ENCODE data around the gene DNAAF5.
"Not testable (repeated sequence)": the region's sequence is repeated elsewhere in the genome, so short reads cannot be mapped to it uniquely, and the experiment has no call there.

The DNAAF5 gene

DNA sequence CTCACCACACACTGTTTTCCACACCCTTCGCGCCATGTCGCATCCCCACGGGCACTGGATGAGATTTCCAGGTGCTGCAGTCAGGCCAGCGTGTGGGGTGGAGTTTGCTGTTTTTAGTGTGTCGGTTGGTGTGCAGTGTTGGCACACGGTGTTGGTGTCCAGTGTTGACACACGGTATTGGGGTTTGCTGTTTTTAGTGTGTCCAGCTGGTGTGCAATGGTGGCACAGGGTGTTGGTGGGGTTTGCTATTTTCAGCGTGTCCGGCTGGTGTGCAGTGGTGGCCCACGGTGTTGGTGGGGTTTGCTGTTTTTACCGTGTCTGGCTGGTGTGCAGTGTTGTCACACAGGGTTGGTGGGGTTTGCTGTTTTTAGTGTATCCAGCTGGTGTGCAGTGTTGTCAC is 20.7 kb downstream of the DNAAF5 start:
- DNase-seq (ENCODE audit: low read depth) = no peak

DNA sequence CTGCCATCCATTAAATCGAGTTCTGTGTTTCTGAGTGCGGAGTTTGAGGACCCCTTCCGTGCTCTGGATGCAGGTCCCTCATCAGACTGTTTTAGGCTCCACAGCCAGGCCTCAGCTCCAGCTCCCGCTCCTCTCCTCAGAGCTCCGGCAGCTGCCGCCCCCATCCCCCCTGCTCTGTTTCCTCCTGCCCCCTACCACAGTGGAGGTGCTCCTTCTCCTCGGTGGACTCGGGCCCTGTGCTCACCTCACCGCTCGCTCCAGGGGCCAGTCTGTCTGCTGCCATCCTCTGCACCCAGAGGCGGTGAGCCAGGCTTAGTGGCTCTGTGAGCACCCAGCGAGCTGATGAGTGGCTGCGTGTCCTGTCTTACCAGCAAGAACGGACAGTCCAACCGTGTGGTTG is 21.9 kb downstream of the DNAAF5 start:
- DNase-seq (ENCODE audit: low read depth) = no peak

DNA sequence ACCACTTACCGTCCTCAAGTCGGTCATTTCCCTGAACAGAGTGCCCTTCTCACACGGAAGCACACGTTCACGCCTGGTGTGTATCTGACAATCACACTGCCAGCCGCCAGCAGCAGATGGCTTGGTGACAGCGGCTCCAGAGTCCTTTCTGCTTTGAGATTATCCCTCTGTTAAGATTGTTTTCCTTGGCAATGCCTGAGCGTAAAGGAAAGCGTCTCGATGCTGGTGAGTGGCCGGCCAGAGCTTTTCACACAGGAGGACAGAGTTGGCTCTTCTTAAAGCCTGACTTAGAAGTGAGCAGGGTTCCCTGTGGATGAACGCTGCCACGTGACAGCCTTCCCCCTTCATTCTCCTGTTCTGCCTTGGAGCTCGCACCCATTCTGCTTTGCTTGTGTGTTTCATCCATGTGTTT is 22.6 kb downstream of the DNAAF5 start:
- no peak for DNase-seq (ENCODE audit: low read depth)

DNA sequence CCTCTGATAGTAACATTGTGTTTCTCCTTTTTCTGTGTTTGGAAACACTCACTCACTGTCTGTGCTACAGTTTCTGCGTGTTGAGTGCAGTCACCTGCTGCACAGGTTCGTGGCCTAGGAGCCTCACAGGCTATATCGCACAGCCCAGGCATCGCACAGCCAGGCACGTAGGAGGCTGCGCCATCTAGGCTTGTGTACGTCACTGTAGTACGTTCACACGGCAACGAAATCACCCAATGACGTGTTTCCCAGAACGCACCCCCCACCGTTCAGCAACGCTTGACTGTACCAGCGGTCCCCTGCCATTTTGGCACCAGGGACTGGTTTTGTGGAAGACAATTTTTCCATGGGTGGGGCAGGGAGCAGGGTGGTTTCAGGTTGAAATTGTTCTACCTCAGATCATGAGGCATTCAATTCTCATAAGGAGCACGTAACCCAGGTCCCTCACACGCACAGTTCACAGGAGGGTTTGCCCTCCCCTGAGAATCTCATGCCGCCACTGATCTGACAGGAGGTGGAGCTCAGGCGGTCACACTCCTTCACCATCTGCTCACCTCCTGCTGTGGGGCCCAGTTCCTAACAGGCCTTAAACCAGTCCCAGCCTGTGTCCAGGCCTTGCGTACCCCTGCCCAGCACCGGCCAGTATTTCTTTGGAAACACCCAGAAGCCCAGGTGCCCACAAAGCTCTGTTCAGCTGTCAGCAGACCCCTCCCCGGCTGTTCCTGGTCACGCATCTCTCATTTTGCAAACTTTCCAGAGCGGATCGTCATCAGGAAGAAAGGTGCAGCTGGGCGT is 23.8 kb downstream of the DNAAF5 start:
- DNase-seq (ENCODE audit: low read depth) = no peak

DNA sequence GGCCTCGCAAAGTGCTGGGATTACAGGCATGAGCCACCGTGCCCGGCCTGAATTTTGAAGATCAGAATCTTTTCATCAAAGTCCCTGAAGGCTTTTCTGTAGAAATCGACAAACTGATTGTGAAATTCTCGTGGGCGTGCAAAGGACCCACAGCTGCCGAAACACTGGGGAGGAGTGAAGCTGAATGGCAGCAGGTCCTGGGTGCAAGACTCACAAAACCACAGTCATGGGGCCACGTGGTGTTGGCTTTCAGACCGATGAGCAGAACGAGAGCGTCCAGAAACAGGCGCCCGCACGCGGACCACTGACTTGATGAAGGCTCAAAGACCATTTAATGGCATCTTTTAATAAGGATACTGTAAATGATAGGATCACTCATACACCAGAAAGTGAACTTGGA is 25.3 kb downstream of the DNAAF5 start:
- DNase-seq (ENCODE audit: low read depth) = no peak

DNA sequence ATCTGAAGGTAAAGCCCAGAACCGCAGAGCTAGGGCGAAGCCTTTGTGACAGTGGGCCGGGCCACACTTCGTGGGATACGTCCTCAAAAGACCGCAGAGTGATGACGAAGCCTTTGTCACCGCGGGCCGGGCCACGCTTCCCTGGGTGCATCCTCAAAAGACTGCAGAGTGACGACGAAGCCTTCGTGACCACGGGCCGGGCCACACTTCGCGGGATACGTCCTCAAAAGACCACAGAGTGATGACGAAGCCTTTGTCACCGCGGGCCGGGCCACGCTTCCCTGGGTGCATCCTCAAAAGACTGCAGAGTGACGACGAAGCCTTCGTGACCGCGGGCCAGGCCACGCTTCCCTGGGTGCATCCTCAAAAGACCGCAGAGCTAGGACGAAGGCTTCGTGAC is 25.8 kb downstream of the DNAAF5 start:
- DNase-seq (ENCODE audit: low read depth) = not testable (repeated sequence)

DNA sequence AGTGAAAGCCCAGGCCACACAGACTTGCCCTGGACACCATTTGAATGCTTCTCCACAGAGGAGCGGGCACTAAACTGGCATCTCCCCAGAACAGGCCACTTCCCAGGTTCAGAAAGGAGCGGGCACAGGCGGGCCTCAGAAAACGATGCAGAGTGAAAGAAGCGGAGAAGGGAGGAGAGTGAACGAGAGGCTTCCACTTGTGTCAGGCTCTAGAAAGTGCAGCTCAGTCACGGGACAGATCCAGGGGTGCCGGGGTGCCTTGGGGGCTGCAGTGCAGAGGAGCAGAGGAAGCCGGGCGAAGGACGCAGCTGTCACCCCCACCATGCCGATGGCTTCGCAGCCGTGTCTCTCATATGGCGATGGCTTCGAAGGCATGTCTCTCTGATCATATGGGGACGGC is 26.7 kb downstream of the DNAAF5 start:
- DNase-seq (ENCODE audit: low read depth) = no peak

DNA sequence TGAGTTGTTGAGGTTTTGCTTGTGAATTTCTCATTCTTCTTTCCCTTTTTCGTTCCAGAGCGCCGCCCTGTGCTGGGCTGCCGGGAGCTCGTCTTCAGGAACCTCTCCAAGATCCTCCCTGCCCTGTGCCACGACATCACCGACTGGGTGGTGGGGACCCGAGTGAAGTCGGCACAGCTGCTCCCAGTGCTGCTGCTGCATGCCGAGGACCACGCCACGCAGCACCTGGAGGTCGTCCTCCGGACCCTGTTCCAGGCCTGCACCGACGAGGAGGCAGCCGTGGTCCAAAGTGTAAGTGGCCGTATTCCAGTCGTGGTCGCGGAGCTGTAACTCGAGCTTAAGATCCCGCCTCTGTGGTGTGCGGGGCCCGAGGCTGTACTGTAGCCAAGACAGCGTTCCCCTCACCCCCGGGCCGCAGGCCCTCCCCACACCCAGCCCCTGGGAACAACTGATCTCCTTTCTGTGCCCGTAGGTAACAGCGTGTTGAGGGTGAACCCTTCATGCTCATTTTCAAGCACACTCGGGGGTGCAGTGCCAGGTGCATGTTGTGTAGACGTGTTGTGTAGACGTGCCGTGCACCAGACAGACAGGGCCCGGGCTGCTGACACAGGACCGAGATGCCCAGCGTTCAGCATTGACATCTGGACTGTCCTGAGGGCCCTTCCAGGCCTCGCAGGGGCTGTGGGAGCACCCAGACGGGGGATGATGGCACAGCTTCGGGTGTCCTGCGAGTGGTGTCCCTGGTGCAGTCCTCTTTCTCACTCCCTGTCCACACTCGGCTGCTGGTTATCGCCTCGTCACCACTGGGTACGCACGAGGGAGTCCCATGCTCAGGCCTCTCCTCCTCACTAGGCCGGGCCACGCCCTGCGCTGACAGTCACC is 28.3 kb downstream of the DNAAF5 start:
- DNase-seq (ENCODE audit: low read depth) = no peak

DNA sequence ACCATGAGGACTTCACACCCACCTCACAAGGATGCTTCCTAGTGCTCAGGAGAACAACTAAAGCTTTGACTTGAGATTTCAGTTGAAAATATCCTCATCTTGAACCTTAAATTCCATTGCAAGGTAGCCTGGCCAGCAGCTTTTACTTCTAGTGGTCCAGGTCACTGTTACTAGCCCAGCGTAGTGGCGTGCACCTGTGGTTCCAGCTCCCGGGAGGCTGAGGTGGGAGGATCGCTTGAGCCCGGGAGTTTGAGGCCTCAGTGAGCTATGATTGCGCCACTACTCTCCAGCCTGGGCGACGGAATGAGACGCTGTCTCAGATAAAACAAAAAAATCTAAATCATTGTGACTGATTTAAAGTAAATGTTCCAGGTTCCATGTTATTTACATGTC is 28.9 kb downstream of the DNAAF5 start:
- DNase-seq (ENCODE audit: low read depth) = no peak

DNA sequence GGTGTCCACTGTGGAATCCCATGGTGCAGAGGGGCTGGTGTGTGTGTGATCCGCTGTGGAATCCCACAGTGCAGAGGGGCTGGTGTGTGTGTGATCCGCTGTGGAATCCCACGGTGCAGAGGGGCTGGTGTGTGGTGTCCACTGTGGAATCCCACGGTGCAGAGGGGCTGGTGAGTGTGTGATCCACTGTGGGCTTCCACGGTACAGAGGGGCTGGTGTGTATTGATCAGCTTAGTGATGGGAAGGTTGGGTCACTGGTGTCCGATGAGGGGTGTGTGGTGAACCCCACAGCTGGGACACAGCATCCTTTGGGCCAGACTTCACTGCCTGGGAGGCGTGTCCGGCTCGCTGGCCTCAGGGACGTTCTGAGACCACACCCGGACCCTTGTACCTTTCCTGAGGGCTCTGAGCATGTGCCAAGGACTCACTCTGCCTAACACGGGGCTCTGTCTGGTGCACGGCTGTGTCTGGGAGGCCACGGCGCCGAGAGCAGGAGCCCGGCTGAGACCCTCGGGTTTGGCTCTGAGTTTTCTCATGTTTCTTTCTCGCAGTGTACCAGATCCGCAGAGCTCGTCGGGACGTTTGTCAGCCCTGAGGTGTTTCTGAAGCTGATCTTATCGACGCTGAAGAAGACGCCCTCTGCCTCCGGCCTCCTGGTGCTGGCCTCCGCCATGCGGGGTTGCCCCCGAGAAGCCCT is 29.9 kb downstream of the DNAAF5 start:
- no peak for DNase-seq (ENCODE audit: low read depth)

DNA sequence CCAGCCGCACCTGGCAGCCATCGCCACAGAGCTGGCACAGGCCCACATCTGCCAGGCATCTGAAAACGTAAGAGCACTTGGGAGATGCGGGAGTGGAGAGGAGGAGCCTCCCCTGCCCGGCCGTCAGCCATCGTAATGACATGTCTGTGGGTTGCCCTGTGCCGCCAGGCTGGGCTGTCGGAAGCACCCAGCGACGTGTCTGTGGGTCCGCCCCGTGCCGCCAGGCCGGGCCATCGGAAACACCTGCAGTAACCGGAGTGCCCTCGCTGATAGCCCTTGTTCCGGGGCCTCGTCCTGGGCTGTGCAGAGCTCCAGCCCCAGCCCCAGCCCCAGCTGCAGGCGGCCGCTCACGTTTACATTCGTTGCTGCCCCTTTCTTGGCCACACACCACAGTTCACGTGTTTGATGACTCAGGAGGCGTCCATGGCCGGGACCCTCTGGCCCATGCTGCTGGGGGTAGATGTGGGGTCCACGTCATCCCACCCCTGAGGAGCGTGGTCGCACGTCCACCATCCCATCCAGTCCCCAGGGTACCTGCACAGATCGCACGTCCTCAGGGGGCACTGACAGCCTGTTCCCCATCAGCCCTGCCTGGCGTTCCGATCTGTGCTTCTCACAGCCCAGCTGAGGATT is 30.5 kb downstream of the DNAAF5 start:
- no peak for DNase-seq (ENCODE audit: low read depth)

DNA sequence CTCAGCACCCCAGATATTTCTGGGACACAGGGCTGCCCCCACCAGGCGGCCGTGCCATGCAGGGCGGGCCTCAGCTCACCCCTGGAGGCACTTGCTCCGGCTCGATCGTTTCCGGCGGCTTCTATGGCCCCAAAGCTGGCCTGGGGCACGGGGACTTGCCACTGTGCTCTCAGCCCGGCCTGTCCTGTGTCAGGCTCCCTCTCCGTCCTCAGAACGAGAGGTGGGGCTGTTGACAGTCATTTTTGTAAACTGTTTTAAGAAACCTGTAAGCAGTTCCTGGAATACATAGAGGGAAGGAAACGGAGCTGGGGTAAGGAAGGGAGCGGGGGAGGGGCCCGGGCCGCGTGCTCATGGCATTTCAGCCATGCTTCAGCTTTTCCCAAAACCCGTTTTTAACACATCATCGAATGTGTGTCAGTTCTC is 31.3 kb downstream of the DNAAF5 start:
- DNase-seq (ENCODE audit: low read depth) = no peak

DNA sequence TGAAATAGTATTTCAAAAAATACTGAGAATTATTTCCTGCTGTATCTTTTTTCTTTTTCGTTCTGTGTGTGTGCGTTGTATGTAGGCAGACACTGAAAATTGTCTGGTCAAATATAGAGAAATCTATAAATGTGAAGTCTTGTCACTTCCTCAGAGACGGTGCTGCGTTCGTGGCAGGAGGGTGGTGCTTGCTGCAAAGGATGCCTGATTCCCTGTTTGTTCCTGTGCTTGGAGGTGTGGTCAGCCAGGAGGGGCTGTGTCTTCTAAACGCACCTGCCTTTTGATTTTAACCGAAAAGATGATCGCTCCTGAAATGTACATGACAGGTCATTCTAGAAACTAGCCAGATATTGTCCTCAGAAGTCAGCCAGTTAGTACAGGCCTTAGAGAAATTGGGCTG is 33.1 kb downstream of the DNAAF5 start:
- DNase-seq (ENCODE audit: low read depth) = no peak

DNA sequence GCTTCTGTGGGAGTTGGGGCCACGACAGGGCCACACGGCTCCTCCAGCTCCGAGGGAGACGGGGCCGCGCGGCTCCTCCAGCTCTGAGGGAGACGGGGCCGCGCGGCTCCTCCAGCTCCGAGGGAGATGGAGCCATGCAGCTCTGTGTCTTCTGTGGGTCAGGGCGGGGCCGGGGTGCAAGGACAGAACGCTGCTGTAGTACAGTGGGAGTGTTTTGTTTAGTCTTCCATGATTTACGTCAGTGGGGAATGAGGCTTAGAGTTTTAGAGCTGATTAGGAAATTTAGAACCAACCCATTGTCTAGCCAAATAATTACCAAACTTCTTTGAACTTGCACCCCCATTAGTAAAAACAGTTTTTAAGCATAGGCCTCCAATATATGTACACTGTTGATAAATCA is 33.5 kb downstream of the DNAAF5 start:
- DNase-seq (ENCODE audit: low read depth) = no peak

DNA sequence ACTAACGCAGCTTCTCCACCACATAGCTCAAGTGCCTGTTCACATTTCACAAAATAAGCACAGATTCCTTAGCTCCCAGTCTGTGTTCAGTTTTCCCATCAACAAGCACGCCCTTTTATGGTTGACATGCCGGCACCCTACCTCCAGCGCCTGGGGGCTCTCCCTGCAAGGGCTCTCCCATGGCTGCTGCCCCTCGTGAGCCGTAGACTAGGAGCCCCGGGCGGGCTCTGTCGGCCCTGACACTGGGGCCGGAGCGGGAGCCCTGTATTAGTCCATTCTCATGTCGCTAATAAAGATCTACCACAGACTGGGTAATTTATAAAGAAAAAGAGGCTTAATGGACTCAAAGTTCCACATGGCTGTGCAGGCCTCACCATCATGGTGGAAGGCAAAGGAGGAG is 34.6 kb downstream of the DNAAF5 start:
- no peak for DNase-seq (ENCODE audit: low read depth)

DNA sequence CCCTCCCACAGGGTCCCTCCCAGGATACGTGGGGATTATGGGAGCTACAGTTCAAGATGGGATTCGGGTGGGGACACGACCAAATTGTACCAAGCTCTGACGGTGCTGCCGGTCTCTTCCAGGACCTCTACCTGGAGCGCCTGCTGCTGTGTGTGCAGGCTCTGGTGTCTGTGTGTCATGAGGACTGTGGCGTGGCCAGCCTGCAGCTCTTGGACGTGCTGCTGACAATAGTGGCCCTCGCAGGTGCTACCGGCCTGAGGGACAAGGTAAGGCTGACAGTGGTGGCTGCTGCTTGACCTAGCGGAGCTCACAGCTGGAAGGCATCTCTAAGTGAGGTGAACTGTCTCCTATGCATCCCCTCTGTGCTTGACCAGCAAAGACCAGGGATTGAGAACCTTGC is 35.1 kb downstream of the DNAAF5 start:
- DNase-seq (ENCODE audit: low read depth) = no peak

DNA sequence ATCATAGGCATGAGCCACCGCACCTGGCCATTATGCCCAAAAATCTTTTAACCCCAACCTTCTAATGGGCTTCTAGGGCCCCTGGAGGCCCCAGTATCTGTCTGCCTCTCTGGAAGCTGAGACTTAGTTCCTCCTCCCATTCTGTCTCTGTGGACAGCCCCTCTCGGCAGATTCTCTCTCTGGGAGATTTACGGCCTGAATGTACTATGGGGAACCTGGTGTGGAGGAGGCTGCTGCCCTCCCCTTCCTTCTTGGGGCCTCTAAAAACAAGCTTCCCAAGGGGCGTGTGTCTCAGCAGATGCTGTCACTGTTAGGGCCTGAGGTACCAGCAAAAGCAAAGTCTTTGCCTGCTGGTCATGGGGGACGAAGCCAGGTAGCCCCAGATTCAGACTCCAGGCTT is 36.4 kb downstream of the DNAAF5 start:
- no peak for DNase-seq (ENCODE audit: low read depth)

DNA sequence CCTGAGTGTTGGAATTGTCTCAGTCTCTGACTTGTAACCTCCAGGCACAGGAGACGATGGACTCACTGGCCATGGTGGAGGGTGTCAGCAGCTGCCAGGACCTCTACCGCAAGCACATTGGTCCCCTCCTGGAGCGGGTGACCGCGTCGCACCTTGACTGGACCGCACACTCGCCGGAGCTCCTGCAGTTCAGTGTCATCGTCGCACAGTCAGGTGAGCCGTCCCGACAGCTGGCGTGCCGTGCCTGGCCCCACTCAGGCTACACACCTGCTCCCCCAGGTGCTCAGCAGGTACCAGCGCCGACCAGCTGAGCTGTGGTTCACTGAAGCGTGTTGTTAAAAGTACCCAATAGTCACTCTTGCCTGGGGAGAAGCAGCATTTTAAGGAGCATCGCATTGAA is 37.3 kb downstream of the DNAAF5 start:
- DNase-seq (ENCODE audit: low read depth) = no peak

DNA sequence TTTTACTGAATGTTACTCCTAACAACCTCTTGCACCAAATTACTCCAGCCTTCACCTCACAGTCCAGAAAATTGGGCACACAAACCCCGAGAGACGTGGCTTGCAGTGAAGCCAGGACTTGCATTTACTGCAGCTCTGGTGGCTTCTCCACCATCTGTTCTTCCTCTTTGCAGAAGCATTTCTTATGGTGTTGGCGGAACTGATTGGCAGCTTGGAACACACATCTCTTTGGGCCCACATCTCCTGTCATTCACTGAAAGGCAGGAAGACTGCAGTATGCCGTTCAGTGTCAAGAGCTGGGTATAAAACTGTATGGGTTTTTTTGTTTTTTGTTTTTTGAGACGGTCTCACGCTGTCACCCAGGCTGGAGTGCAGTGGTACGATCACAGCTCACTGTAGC is 38.9 kb downstream of the DNAAF5 start:
- DNase-seq (ENCODE audit: low read depth) = no peak

DNA sequence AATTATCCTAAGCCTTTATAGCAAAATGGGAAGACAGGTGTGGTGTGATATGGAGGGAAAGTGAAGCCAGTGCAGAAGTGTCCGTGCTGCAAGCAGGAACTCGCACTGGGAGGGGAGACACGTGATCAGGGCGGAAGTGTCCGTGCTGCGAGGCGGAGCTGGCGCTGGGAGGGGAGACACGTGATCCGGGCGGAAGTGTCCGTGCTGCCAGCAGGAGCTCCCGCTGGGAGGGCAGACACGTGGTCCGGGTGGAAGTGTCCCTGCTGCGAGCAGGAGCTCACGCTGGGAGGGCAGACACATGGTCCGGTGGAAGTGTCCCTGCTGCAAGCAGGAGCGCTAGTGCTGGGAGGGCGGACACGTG is 41.1 kb downstream of the DNAAF5 start:
- no peak for DNase-seq (ENCODE audit: low read depth)

DNA sequence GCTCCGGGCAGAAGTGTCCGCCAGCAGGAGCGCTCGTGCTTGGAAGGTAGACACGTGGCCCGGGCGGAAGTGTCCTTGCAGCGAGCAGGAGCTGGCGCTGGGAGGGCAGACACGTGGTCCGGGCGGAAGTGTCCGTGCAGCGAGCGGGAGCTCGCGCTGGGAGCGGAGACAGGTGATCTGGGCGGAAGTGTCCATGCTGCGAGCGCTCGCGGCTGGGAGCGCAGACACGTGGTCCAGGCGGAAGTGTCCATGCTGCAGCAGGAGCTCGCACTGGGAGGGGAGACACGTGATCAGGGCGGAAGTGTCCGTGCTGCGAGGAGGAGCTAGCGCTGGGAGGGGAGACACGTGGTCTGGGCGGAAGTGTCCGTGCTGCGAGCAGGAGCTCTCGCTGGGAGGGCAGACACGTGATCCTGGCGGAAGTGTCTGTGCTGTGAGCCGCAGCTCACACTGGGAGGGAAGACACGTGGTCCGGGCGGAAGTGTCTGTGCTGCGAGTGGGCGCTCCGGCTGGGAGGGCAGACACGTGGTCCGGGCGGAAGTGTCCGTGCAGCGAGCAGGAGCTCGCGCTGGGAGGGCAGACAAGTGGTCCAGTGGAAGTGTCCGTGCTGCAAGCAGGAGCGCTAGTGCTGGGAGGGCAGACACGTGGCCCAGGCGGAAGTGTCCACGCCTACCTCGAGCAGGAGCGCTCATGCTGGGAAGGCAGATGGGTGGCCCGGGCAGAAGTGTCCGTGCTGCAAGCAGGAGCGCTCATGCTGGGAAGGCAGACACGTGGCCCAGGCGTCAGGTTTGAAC is 41.6 kb downstream of the DNAAF5 start:
- no peak for DNase-seq (ENCODE audit: low read depth)
